DND-41 (cell line): ENCODE measurements around the gene SETDB2.

Source experiments
- CTCF ChIP-seq: IDR thresholded peaks from 2 replicates; pipeline ENCODE4 v1.5.1; 2012; ENCODE audit warnings: borderline replicate concordance, low read length, moderate library complexity, mild to moderate bottlenecking; ENCODE audit not compliant: poor library complexity, severe bottlenecking; ENCODE audit errors: extremely low read depth
- EZH2 ChIP-seq: IDR thresholded peaks from 3 replicates; pipeline ENCODE4 v1.6.1; 2012; ENCODE audit warnings: borderline replicate concordance, low read depth, mild to moderate bottlenecking, moderate library complexity, low read length, inconsistent platforms; ENCODE audit not compliant: severe bottlenecking

- no peak for TF ChIP-seq CTCF
- TF ChIP-seq EZH2, result no peak
Observed at GRCh38 chr13:49450105-49450819, 6.2 kb downstream of the SETDB2 start.
